ENCODE results near the gene EDC3.

The EDC3 gene

GRCh38 chr15:74615508-74616365 is 80.1 kb downstream of the EDC3 start, which contains the start of gene CLK3:
Gene CLK3 (plus strand): TSS chr15:74615836. CDS start chr15:74619197, 3,361 bp downstream.
- peak within 1 kb of the TSS; percentile 95 for H3K4me3 ChIP-seq (ENCODE audit: low read length)

GRCh38 chr15:74614744-74615507 is 80.9 kb downstream of the EDC3 start:
- peak overlapping the region; percentile 83 for H3K4me3 ChIP-seq (ENCODE audit: low read length)
- DNase-seq (ENCODE audit: low read depth, low spot score), result peak; percentile 75

More at GRCh38 chr15:74615508-74616365, 80.1 kb downstream of the EDC3 start, which contains the start of gene CLK3:
- peak; percentile 88 for DNase-seq (ENCODE audit: low read depth, low spot score)

DNA sequence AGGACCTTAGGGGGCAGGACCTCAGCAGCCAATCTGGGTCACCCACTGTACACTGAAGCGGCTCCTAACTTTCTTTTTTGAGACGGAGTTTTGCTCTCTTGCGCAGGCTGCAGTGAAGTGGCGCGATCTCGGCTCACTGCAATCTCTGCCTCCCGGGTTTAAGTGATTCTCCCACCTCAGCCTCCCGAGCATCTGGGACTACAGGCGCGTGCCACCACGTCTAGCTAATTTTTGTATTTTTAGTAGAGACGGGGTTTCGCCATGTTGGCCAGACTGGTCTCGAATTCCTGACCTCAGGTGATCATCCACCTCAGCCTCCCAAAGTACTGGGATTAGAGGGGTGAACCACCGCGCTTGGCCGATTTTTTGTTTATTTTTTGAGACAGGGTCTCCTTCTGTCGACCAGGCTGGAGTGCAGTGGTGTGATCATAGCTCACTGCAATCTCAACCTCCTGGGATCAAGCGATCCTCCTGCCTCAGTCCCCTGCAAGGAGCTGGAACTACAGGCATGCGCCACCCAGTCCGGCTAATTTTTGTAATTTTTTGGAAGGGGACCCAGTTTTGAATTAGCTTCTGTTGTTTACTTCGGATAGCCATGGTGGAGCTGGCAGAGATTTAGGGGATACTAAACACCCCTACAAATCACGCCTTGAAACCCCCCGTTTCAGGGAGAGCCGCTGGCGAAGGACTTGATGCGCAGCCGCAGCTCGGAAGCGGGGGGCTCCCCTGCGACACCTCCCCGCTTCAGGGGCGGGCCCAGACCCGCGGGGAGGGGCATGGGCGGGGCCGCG is 81.7 kb downstream of the EDC3 start:
- DNase-seq (ENCODE audit: low read depth, low spot score), result no peak
- peak overlapping the region; percentile 83 for H3K4me3 ChIP-seq (ENCODE audit: low read length)

DNA sequence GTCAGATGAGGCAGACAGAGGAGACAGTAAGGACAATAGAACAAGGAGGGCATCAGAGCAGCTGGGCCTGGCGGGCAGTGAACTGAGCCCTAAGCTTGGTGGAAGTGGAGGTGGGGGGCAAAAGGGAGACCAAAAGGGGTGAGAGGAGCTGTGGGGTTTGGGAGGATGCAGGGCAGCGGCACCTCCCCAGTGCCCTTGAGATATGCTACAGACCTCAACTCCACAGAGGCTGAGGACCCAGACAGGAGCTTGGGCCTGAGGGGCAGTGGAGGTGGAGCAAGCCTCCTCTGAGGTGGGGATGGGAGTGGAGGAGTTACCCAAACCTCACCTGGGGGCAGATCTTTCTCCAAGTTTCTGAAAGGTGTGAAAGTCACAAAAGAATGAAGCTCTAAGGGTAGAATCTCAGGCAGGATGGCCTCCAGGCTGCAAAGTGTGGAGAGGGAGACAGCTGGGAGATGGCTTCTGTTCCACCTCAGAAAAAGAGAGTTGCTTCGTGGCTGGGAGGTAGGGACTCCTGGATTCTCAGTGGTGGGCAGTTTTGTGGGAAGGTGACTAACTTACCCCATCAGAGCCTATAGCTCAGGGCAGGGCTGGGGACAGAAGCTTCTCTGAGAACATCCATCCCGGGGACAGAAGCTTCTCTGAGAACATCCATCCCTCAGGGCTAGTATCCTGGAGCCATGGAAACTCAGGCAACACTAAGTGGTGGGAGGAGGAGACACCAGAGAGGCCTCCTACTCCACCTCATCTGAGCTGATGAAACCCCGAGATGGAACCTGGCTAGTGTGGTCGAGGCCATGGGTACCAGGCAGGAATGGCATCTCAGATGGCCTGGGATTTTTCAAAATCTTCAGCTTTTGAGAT is 82.5 kb downstream of the EDC3 start:
- H3K4me3 ChIP-seq (ENCODE audit: low read length), result no peak overlapping the region
- no peak for DNase-seq (ENCODE audit: low read depth, low spot score)

GRCh38 chr15:74612677-74613076 is 83.1 kb downstream of the EDC3 start:
- DNase-seq (ENCODE audit: low read depth, low spot score), result no peak
- H3K4me3 ChIP-seq (ENCODE audit: low read length), result no peak overlapping the region

GRCh38 chr15:74611834-74612233 is 84.0 kb downstream of the EDC3 start:
- no peak overlapping the region for H3K4me3 ChIP-seq (ENCODE audit: low read length)
- DNase-seq (ENCODE audit: low read depth, low spot score), result no peak

DNA sequence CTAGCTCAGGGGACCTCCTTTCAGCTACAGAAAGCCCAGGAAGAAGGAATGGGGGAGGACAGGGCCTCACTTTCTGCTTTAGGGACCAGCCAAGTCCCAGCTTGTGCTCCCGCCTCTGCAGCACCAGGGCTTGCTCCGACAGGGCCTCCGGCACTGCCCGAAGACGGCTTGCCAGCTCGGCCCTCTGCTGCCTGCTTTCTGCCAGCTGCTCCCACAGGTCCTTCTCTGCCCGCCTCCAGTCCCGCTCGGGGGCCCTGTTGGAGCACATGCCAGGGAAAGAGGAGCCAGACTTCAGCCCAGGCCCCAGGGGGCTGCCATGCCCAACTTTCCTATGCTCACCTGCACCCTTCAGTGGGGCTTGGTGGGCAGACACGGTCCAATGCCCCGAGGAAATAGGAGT is 84.5 kb downstream of the EDC3 start:
- DNase-seq (ENCODE audit: low read depth, low spot score), result no peak
- no peak overlapping the region for H3K4me3 ChIP-seq (ENCODE audit: low read length)

- no peak overlapping the region for H3K4me3 ChIP-seq (ENCODE audit: low read length)
- DNase-seq (ENCODE audit: low read depth, low spot score), result no peak
Observed at GRCh38 chr15:74610302-74610951, 85.4 kb downstream of the EDC3 start.

- no peak for DNase-seq (ENCODE audit: low read depth, low spot score)
- no peak overlapping the region for H3K4me3 ChIP-seq (ENCODE audit: low read length)
Observed at GRCh38 chr15:74609938-74610301, 85.9 kb downstream of the EDC3 start.

GRCh38 chr15:74608786-74609185 is 87.0 kb downstream of the EDC3 start:
- no peak overlapping the region for H3K4me3 ChIP-seq (ENCODE audit: low read length)
- no peak for DNase-seq (ENCODE audit: low read depth, low spot score)

DNA sequence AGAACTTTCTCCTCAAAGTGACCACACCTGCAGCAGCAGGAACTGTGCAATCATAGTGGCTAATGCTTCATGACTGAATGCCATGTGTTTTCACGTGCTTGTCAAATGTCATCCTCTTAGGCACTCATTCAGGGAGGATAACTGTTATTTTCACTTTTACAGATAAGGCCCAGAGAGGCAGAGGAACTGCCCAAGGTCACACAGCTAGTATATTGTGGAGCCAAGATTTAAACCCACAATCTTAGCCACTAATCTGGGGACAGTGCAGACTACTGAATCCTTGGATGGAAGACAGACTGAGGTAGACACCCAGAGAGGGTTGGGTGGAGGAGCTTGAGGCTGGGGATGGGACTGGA is 90.1 kb downstream of the EDC3 start:
- no peak for DNase-seq (ENCODE audit: low read depth, low spot score)
- no peak overlapping the region for H3K4me3 ChIP-seq (ENCODE audit: low read length)

- no peak overlapping the region for H3K4me3 ChIP-seq (ENCODE audit: low read length)
- DNase-seq (ENCODE audit: low read depth, low spot score), result no peak
Observed at GRCh38 chr15:74604983-74605794, 90.6 kb downstream of the EDC3 start.

DNA sequence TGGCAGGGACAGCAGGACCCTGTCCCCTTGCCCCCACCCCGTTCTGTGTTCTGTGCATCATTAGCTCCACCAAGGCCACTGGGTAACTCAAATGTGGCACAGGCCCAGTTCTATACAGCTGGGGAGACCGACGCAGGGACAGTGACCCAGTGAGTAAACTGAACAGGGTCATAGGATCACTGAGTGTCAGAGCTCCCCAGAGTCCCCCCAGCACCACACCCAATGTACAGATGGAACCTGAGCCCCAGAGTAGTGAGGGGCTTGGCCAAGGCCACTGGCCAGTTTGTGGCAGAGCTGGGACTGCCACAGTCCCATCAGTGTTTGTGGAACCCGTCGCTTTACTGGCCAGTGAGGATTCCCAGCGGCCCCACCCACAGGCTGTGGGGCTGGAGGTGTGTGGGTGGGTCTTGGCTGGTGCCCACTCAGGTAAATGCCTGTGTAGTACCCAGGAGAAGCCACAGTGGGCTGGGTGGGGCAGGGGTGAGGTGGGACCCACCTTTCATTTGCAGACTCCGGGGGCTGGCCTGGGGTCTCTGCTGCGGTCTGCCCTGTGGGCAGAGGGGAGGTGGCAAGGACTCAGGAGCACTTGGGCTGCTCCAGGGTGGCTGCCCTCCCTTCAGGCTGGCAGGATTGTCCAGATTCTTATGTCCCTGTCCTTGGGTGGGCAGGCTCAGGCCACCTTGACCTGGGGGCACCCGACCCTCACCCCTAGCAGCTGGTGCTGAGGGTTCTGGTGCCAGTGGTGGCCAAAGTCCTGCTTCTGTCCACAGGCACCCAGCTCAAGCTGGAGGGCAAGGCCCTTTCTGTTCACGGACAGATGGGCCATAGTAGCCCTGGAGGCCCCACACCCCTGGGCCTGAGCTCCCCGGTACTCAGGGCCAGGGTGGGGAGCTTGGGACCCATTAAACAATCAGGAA is 91.8 kb downstream of the EDC3 start:
- H3K4me3 ChIP-seq (ENCODE audit: low read length), result no peak overlapping the region
- DNase-seq (ENCODE audit: low read depth, low spot score), result no peak

GRCh38 chr15:74603026-74603788 is 92.6 kb downstream of the EDC3 start:
- no peak overlapping the region for H3K4me3 ChIP-seq (ENCODE audit: low read length)

DNA sequence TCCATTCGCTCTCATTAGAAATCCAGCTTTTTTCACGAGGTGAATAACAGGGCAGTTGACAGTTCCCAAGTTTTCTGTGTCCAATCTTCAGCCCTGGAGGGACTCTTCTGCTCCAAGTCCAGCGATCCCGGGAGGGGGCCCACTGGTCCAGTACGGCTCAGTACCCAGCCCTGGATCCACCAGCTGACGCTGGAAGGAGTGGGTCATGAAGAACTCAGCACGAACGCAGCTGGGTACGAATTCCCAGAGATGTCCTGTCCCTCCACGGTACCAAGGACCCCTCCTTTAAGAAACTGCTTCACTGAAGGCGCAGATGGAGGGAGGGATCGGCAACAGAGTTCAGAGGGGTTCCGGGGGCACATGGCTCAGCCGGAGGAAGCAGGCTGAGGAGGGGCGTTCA is 96.7 kb downstream of the EDC3 start:
- no peak overlapping the region for H3K4me3 ChIP-seq (ENCODE audit: low read length)
- DNase-seq (ENCODE audit: low read depth, low spot score), result no peak

More at GRCh38 chr15:74603026-74603788, 92.6 kb downstream of the EDC3 start:
- no peak for DNase-seq (ENCODE audit: low read depth, low spot score)

All from Jurkat, Clone E6-1 (cell line).